GM19239 (cell line): ENCODE measurements around the gene SYNGR3.
A peak's percentile ranks its signal among the peaks of the same experiment; 100 is the strongest.

Source experiments
- DNase-seq: peaks from one replicate; pipeline ENCODE4 v3.0.0; 2011; ENCODE audit warnings: low spot score; ENCODE audit not compliant: insufficient read length
- FAIRE-seq: peaks from 2 replicates; lab custom pipeline; 2011; peaks lifted over from hg19 to GRCh38; lab: Jason Lieb, UNC

SYNGR3 gene

GRCh38 chr16:1990351-1991134 is 773 bp downstream of the SYNGR3 start:
- peak; percentile 54 for FAIRE-seq
- no peak for DNase-seq

- FAIRE-seq (peak; percentile 93), DNase-seq (peak; percentile 82)
Observed at GRCh38 chr16:1991135-1991551, 1.4 kb downstream of the SYNGR3 start.

- no peak for FAIRE-seq
- DNase-seq = no peak
Observed at GRCh38 chr16:1991588-1991947, 1.8 kb downstream of the SYNGR3 start.

- DNase-seq = peak; percentile 99
- peak; percentile 95 for FAIRE-seq
Observed at GRCh38 chr16:1991948-1992703, 2.4 kb downstream of the SYNGR3 start.

GRCh38 chr16:1992704-1993317 is 3.0 kb downstream of the SYNGR3 start:
- no peak for DNase-seq

GRCh38 chr16:1993731-1994131 is 4.0 kb downstream of the SYNGR3 start:
- FAIRE-seq (no peak), DNase-seq (no peak)

More at GRCh38 chr16:1992704-1993317, 3.0 kb downstream of the SYNGR3 start:
- FAIRE-seq = no peak

GRCh38 chr16:1997494-1998359 is 8.0 kb downstream of the SYNGR3 start:
- FAIRE-seq (no peak), DNase-seq (no peak)

GRCh38 chr16:1998360-1998835 is 8.6 kb downstream of the SYNGR3 start:
- no peak for FAIRE-seq
- DNase-seq = no peak

- DNase-seq (no peak), FAIRE-seq (no peak)
Observed at GRCh38 chr16:1998852-1999801, 9.4 kb downstream of the SYNGR3 start.

GRCh38 chr16:1999866-2000514 is 10.2 kb downstream of the SYNGR3 start:
- FAIRE-seq (no peak), DNase-seq (no peak)

GRCh38 chr16:2001035-2001434 is 11.3 kb downstream of the SYNGR3 start:
- FAIRE-seq = no peak
- DNase-seq = no peak

GRCh38 chr16:2001456-2002355 is 11.9 kb downstream of the SYNGR3 start:
- DNase-seq (no peak), FAIRE-seq (no peak)

- DNase-seq (no peak), FAIRE-seq (no peak)
Observed at GRCh38 chr16:2002406-2003230, 12.8 kb downstream of the SYNGR3 start.

GRCh38 chr16:2003231-2003826 is 13.6 kb downstream of the SYNGR3 start:
- FAIRE-seq = no peak
- DNase-seq = no peak

- FAIRE-seq = peak; percentile 97
Observed at GRCh38 chr16:2003827-2004641, 14.3 kb downstream of the SYNGR3 start.

More at GRCh38 chr16:2003827-2004641, 14.3 kb downstream of the SYNGR3 start:
- DNase-seq = peak; percentile 99
